Aortic smooth muscle cell (primary cell): ENCODE results near the gene PERM1. TPM values are rescaled to one million over a fixed set of nuclear protein-coding genes. Genes with fewer than 3 reads are reported as not detected.

ENCODE experiments used
- total RNA-seq: library from RNA; depleted of rRNA; stranded (reverse); fragments of >200 nt; gene quantifications from 2 replicates; pipeline ENCODE4 v1.2.3, GENCODE V29; 2014

PERM1 gene, protein sequence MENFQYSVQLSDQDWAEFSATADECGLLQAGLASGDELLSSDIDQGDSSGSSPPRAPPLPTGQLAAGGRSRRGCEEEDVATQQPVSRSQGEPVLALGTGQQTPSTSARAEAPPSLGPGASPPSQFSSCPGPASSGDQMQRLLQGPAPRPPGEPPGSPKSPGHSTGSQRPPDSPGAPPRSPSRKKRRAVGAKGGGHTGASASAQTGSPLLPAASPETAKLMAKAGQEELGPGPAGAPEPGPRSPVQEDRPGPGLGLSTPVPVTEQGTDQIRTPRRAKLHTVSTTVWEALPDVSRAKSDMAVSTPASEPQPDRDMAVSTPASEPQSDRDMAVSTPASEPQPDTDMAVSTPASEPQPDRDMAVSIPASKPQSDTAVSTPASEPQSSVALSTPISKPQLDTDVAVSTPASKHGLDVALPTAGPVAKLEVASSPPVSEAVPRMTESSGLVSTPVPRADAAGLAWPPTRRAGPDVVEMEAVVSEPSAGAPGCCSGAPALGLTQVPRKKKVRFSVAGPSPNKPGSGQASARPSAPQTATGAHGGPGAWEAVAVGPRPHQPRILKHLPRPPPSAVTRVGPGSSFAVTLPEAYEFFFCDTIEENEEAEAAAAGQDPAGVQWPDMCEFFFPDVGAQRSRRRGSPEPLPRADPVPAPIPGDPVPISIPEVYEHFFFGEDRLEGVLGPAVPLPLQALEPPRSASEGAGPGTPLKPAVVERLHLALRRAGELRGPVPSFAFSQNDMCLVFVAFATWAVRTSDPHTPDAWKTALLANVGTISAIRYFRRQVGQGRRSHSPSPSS
- 0.06 TPM in 1 of 2 replicates, not detected in the other for total RNA-seq

DNA sequence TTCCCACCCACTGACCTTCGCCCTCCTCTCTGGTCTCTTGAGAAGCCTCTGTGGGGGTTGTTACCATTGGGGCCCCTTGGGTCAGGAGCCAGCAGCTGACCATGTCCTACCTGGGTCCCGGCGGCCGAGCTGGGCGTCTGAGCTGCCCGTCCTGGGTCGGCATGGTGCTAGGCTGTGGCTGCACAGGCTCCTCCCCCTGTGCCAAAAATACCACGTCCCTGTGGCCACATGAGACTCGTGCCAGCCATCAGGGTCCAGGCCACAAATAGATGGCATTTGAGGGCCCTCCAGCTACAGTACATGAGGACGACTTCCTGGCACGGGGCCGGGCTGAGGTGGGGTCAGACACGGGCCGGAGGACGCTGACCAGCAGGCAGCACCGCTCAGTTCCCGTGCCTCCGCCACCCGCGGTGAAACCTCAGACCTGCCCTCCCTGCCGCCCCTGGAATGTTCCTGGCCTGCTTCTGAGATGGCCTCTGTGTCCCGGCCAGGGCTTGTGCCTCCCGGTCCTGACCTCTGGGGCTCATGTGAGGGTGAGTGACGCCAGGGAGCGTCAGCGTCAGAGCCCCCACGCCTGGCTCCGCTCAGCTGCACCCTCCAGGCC lies at the start of gene PERM1:
PERM1 (minus strand) TSS at position 139 of the 604 bp plus-strand sequence. CDS start 1,064 bp downstream, outside the sequence.

DNA sequence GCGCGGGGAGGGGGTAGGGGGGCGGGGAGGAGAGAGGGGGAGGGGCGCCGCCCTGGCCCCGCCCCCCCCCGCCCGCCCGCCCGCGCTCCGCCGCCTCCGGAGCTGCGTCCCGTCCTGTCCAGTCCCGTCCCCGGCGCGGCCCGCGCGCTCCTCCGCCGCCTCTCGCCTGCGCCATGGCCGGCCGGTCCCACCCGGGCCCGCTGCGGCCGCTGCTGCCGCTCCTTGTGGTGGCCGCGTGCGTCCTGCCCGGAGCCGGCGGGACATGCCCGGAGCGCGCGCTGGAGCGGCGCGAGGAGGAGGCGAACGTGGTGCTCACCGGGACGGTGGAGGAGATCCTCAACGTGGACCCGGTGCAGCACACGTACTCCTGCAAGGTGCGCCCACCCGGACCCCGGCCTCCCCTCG lies 38.1 kb upstream of the PERM1 start, which contains the start of gene AGRN:
AGRN (plus strand) TSS at position 121 of the 405 bp plus-strand sequence; CDS start at position 174, 53 bp downstream.

DNA sequence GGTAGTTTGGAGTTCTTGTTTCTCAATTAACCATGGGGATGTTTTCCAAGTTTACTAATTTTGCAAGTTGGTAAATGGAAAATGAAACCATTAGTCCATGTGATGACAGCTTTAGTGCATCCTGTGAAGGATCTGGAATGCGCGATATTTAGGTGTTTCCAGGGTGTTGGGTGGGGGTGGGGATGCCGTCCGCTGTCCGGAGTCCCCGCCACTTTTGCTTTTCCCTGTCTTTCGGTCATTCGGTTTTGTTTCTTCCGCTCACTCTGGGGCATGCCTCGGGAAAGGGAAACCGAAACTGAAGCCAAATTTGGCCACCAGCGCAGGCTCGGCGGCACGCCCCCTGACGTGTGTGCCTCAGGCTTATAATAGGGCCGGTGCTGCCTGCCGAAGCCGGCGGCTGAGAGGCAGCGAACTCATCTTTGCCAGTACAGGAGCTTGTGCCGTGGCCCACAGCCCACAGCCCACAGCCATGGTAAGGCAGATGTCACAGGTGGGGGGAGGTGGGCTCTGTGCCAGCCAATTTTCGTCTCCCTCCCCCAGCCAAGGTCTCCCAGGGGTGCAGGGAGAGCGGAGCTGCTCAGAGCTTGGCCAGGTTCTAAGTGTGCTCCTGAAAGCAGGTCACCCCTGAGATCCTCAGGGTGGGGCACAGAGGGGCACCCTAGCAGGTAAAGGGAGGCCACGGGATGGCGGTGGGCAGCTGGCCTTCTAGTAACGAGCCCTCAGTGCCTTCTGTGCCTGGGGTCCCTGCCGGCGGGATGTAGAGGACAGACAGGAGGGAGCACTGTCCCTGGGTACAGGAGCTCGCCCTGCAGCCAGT lies 31.4 kb upstream of the PERM1 start, which contains the start of gene ISG15:
ISG15 (plus strand) TSS at position 393 of the 817 bp plus-strand sequence; CDS start at position 470, 77 bp downstream.

DNA sequence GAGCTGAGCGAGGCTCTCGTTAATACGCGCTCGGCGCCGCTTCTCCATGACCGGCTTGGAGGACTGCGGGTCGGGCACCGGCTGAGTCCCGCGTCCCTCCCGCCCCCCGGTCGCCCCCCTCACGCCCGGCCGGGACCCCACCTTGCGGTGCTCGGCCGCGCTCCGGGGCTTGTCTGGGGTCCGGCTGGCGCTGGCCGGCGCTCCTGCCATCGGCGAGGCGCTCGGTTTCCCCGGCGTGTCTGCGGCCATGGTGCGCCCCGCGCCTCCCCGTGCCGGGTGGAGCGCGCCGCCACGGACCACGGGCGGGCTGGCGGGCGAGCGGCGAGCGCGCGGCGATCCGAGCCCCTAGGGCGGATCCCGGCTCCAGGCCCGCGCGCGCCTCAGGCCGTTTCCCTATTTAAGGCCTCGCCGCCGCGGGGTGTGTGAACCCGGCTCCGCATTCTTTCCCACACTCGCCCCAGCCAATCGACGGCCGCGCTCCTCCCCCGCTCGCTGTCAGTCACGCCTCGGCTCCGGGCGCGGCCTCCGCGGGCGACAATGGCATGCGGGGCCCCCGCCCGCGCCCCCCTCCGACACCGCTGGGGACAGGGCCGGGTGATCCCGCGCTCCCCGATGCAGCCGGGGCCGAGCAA lies 17.9 kb upstream of the PERM1 start, which contains the start of gene HES4:
HES4 (minus strand) TSS at position 373 of the 632 bp plus-strand sequence; CDS start at position 249, 124 bp downstream.

DNA sequence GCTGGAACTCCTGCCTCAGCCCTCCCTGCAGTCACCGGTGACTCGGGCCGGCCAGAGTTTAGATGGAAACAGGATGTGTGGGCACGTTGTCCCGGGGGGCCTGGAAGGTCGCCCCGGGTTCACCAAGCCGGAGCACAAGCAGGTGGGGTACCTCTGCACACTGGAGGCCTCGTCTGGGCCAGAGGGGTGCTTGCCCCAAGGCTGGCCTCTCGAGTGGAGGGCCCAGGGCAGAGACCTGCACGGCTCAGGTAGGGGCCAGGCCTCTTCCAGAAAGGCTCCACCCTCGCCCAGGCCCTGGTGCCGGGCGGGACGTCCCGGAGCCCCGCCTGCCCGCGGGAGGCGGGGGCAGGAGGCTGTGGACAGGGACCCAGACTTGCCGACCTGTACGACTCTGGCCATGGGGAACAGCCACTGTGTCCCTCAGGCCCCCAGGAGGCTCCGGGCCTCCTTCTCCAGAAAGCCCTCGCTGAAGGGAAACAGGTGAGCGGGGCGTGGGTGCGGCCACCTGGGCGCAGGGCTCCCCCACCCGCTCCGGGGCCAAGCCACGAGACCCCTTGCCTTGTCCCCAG lies 15.7 kb downstream of the PERM1 start, which contains the start of gene PLEKHN1:
PLEKHN1 (plus strand) TSS at position 348 of the 569 bp plus-strand sequence; CDS start at position 398, 50 bp downstream.

DNA sequence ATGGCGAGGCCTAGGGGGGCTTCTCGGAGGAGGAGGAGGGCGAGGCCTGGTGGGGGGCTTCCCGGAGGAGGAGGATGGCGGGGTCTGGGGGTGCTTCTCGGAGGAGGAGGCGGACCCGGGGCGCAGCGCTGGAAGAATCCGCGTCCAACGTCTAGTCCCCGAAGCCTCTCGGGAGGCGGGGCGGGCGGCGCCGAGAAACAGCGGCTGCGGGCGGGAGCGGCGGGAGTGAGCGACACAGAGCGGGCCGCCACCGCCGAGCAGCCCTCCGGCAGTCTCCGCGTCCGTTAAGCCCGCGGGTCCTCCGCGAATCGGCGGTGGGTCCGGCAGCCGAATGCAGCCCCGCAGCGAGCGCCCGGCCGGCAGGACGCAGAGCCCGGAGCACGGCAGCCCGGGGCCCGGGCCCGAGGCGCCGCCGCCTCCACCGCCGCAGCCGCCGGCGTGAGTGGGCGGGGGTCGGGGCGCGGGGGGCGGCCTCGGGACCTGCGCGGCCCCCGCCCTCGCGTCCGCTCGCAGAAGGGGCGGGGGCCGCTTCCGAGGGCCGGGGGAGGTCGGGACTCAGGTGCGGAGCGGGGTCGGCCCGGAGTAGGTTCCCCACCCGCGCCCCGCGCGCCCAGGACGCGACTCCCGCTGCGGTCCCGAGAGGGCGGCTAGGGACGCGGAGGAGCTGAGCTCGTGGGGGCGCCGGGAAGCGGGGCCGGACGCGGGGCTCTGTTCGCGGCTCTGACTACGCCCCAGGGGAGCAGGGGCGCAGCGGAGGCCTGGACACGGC lies 21.3 kb downstream of the PERM1 start, which contains the start of gene KLHL17:
KLHL17 (plus strand) TSS at position 222 of the 769 bp plus-strand sequence; CDS start at position 332, 110 bp downstream.

DNA sequence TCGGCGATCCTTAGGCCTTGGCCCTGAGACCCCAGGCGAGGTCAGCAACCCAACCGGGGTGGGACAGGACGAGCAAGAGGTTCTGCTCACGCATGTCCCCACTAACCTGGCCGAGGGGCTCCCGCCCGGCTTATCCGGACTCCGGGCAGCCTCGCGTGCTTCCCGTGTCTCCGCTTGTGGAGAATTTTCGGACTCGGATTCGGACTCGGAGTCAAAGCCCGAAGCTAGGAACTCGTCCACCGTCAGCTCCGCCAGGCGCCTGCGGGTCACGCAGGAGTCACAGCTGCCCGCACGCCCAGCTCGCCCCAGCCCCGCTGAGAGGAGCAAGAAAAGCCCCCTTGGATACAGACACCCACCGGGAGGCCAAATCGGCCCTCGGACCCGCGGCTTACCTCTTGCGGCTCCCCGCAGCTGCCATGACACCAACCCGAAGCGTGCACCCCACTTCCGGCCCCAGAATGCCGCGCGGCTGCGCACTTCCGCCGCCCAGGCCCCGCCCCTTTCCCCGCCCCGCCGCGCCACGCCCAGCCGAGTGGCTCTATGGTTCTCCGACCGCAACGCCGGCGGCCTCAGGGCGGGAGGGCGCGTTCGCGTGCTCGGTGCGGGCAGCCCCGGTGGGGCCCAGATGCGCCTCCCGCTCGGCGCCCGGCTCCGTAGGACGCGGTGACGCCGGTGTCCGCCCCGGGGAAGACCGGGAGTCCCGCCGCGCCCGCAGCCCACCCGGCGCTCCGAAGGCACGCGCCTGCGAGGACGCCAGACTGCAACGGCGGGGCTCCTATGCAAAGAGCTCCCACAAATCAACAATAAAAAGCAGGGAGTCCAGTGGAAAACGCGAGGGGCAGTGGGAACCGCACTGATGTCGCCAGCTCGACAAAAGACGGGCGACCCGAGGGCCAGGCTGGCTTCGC lies 22.8 kb downstream of the PERM1 start, which contains the start of gene NOC2L:
NOC2L (minus strand) TSS at position 434 of the 908 bp plus-strand sequence; CDS start at position 418, 16 bp downstream.

Other genes starting within 250 kb of the PERM1 start
- gene SAMD11, start 58.2 kb downstream of the PERM1 start, total RNA-seq: 0.62 and 1.1 TPM in 2 replicates
- gene NOC2L, start 22.8 kb downstream of the PERM1 start, total RNA-seq: 61.2 and 91.7 TPM in 2 replicates
- 4.2 and 4.9 TPM in 2 replicates for gene KLHL17, start 21.5 kb downstream of the PERM1 start, total RNA-seq
- 0.25 and 0.26 TPM in 2 replicates for gene PLEKHN1, start 15.6 kb downstream of the PERM1 start, total RNA-seq
- gene HES4, start 18.0 kb upstream of the PERM1 start, total RNA-seq: 0.62 and 3.7 TPM in 2 replicates
- gene ISG15, start 31.4 kb upstream of the PERM1 start, total RNA-seq: 91.6 and 99.7 TPM in 2 replicates
- 15.0 and 24.4 TPM in 2 replicates for gene AGRN, start 38.0 kb upstream of the PERM1 start, total RNA-seq
- gene RNF223, start 92.2 kb upstream of the PERM1 start, total RNA-seq: not detected in 2 replicates
- 4.5 and 5.6 TPM in 2 replicates for gene C1orf159, start 134.0 kb upstream of the PERM1 start, total RNA-seq
- not detected in 2 replicates for gene TTLL10, start 191.8 kb upstream of the PERM1 start, total RNA-seq
- not detected in 2 replicates for gene TNFRSF18, start 224.5 kb upstream of the PERM1 start, total RNA-seq
- gene TNFRSF4, start 232.1 kb upstream of the PERM1 start, total RNA-seq: 0.12 and 0.13 TPM in 2 replicates
- 116 and 143 TPM in 2 replicates for gene SDF4, start 249.9 kb upstream of the PERM1 start, total RNA-seq